Measurements from ENCODE around the gene CASTOR2. TPM values are rescaled to one million over a fixed set of nuclear protein-coding genes. Genes with fewer than 3 reads are reported as not detected.

The CASTOR2 gene
- total and polyA plus RNA-seq, 10 of the 15 experiments (the other 5 are each of a cell fraction or from before 2014, with no cell fraction given) = 0.18 to 1.1 (median 0.44) TPM; not detected in 4

- no peaks in the 10 kb centered on the region for H4K20me1 ChIP-seq (ENCODE audit: control insufficient read depth, insufficient read depth)
- ATAC-seq = no peak
- no peaks in the 10 kb centered on the region for H3K4me1 ChIP-seq (ENCODE audit: control insufficient read depth, insufficient read depth, low read length)
- no peaks in the 10 kb centered on the region for H3K27me3 ChIP-seq (replicated peaks in 1 of 2; ENCODE audit: control insufficient read depth in 2 of 2, insufficient read depth in 2 of 2, low read length in 1 of 2)
- H3K4me2 ChIP-seq (ENCODE audit: control insufficient read depth, insufficient read depth) = no peak overlapping the region
- no peak overlapping the region for H3K4me3 ChIP-seq
- POLR2A ChIA-PET = no interaction called here
- peaks cover 8 to 24% of the 10 kb centered on the region in 2 experiments for H3K36me3 ChIP-seq (ENCODE audit: control insufficient read depth in 2 of 2, insufficient read depth in 2 of 2, low read length in 1 of 2)
- no peaks in the 10 kb centered on the region for H3K79me2 ChIP-seq (ENCODE audit: control insufficient read depth, insufficient read depth, low read length)
- DNase-seq (ENCODE audit: low read depth, low spot score) = no peak
- BruUV-seq (replicated peaks) = TSS peak; percentile 20
- in situ Hi-C loops (cut with MboI) (loop anchor here (10.0 to 25.0 kb wide), 3 partner anchors 581 to 973 kb away; partner anchors contain the start of genes CCL26, MDH2 and STYXL1), intact Hi-C loops (cut with micrococcal nuclease; ENCODE audit: unreplicated experiment) (no loop called here)
- no peak for FAIRE-seq
- SMC1A ChIA-PET (ENCODE audit: uncharacterized antibody, unreplicated experiment) = no interaction called here
- whole genome bisulfite sequencing (ENCODE audit: insufficient coverage, insufficient replicate concordance, low lambda C conversion rate, missing lambda C conversion rate) = 92% methylated on average over 8 of the region's 8 CpGs
- RAD21 ChIA-PET (ENCODE audit: unreplicated experiment) = no interaction called here
- H3K27ac ChIP-seq (ENCODE audit: control insufficient read depth, insufficient read depth) = no peak overlapping the region
- H3K9ac ChIP-seq (ENCODE audit: control insufficient read depth, insufficient read depth, low read length) = no peak overlapping the region
- TF ChIP-seq SMAD5 (IDR thresholded peaks at IDR 0.05; ENCODE audit: low read depth) (no peak), HDAC2 (IDR thresholded peaks at IDR 0.05) (no peak), TCF7 (IDR thresholded peaks at IDR 0.05; ENCODE audit: borderline replicate concordance) (no peak), SIN3A (IDR thresholded peaks at IDR 0.05; ENCODE audit: low read depth, low read length) (no peak), POLR2AphosphoS5 (IDR thresholded peaks at IDR 0.05; ENCODE audit: low read length) (no peak), RB1 (IDR thresholded peaks at IDR 0.05; ENCODE audit: borderline replicate concordance) (no peak), ZNF622 (IDR thresholded peaks at IDR 0.05) (no peak), RCOR1 (conservative IDR thresholded peaks at IDR 0.05; ENCODE audit: low read depth, low read length) (no peak), IRF4 (IDR thresholded peaks at IDR 0.05; ENCODE audit: low read depth, low read length) (no peak), HDGF (IDR thresholded peaks at IDR 0.05) (no peak), IKZF1 (conservative IDR thresholded peaks at IDR 0.05) (no peak)
- TF ChIP-seq, protein P1, sequence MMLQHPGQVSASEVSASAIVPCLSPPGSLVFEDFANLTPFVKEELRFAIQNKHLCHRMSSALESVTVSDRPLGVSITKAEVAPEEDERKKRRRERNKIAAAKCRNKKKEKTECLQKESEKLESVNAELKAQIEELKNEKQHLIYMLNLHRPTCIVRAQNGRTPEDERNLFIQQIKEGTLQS (IDR thresholded peaks at IDR 0.05; ENCODE audit: borderline replicate concordance, extremely low read depth, low read depth, low read length) = no peak
- H2AFZ ChIP-seq (ENCODE audit: control insufficient read depth, low read depth, low read length) = no peak overlapping the region
- H3K9me3 ChIP-seq (replicated peaks; ENCODE audit: control insufficient read depth, insufficient read depth, low read length) = no peaks in the 10 kb centered on the region
- CTCF ChIA-PET = no interaction called here
Measured at GRCh38 chr7:75064291-75064690, 99.8 kb downstream of the CASTOR2 start.

Data from GM12878 (cell line).